ENCODE results near the gene TXNRD2.
"Not testable (repeated sequence)": the region's sequence is repeated elsewhere in the genome, so short reads cannot be mapped to it uniquely, and the experiment has no call there.

TXNRD2 gene

DNA sequence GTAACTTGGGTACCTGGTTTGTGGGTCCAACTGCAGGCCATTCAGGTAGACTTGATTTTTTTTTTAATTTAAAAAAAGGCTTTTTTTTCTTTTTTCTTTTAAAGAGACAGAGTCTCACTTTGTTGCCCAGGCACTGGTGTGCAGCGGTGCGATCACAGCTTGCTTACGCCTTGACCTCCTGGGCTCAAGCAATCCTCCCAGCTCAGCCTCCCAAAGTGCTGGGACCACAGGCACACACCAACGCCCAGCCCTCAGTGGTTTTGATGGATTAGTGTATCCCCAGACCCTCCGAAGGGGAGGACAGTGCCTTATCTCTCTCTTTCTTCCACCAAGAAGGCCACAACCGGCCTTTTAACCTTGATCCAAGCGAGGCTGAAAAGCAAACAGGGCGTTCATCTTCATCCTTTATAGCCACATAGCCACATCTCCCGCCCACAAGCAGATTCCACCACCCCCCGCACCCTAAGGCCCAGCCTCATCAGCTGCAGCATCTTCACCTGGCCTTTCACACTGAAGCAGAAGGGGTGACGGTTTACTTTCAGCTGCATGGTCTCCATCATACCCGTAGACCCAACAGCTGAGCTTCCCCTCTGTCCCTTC lies 17.6 kb downstream of the TXNRD2 start:
- no peak for DNase-seq (ENCODE audit: low read depth, low spot score)

DNA sequence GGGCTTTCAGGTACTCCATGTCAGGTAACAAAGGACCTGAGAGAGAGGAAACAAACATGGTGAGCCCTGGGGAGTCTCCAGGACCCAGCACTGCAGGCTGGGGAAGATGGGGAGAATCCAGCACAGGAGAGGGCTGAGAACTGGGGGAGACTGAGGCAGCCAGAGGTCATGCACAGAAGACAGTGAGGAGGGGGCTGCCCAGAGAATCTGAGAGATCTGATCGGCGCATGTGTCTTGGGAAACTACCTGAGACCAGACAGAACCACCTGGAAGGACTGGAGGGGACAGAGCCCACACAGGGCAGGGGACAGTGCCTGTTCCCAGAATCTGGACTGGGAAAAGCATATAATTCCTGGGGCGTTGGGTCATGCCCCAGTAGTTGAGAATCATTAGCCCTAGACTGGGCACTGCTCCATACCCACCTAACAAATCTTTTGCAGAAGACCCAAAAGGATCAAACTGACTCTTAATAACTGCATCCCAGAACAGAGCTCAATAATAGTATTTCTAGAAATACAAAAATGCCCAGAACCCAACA lies 20.0 kb downstream of the TXNRD2 start:
- no peak for DNase-seq (ENCODE audit: low read depth, low spot score)

DNA sequence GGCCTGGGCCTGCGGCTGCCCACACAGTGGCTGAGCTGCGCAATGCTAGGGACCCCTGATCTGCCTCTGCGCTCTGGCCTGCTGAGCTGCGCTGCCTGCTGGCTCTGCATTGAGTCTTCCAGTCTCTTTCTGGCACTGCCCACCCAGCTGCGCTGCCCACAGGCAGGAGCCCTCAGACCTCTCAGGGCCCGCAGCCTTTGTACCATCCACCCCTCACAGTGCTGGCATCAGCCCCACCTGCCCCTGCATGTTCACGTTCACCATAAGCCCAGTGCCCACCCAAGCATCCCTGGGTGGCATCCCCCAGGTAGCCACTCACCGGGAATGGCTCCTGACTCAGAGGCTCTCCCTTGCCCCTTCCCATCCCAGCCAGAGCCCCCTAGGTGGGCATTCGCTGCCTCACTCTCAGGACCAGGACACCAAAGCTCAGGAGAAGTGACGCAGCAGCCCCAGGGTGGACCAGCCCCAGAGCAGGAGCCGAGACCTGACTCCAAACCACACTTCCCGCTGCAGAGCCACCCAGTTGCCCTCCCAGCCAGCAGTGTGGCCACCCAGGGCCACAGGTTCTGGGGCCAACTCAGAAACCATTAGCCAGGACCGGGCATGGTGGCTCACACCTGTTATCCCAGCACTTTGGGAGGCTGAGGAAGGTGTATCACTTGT lies 21.8 kb downstream of the TXNRD2 start:
- no peak for DNase-seq (ENCODE audit: low read depth, low spot score)

DNA sequence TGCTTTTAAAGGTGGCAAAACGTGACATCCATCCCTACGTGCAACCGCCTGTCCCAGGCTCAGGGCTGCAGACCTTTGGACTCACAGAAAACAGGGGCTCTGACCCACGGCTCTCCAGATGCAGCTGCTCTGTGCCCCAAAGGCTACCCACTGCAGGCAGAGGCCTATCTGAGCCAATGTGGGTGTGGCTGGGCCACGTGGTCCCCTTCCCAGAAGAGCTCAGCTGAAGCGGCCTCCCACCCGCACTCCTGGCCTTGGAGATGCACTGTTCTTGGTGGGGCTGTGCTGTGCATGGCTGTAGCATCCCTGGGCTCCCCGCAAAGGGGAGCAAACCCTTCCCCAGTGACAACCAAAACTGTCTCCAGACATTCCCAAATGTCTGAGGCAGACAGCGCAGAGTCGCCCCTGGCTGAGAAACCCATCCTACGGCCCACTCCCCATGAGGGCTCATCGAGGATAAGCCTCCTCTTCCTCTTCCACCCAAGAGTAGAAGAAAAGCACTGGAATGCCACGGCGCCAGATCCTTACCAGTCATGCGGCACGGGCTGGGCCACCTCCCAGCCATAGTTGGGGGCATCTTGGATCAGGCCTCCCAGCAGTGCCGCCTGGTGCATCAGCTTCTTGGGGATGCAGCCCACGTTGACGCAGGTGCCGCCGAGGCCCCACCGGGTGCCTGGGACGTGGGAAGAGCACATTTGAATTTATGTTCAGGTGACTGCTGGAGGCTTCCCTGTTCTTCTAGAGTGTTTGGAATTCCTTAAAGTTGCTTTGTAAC lies 23.1 kb downstream of the TXNRD2 start:
- no peak for DNase-seq (ENCODE audit: low read depth, low spot score)

DNA sequence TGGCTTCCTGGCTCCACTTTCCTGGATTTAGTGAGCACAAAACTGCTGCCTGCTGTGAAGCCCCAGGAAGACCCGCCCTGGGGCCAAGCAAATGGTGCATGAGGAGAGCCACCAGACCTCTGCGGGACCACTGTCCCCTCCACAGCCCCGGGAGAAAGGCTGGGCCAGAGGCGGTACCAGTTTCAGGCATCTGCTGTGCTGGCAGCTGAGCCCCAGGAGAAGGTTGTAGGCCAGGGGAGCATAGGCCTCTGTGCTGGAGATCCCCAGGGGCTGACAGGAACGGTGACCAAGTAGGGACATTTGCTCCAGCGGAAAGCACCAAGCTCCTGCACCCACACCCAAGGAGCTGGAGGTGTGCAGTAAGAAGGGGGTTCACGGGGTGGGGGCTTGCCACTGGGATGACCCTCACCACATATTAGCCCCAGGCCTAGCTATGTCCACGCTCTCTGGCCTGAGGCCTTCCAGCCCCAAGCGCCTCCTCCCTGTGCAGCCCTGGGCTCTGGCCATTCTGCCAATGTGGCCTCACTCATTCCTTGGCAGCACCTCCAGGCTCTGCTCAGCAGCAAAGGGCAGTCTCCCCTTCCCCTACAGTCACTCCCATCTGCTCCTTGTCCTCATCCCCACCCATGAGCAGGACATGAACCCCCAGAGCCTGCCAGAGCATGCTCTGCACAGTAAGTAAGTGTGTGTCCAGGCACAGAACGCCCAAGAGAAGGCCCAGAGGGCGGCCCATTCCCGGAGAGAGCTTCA lies 24.1 kb downstream of the TXNRD2 start:
- DNase-seq (ENCODE audit: low read depth, low spot score): no peak

DNA sequence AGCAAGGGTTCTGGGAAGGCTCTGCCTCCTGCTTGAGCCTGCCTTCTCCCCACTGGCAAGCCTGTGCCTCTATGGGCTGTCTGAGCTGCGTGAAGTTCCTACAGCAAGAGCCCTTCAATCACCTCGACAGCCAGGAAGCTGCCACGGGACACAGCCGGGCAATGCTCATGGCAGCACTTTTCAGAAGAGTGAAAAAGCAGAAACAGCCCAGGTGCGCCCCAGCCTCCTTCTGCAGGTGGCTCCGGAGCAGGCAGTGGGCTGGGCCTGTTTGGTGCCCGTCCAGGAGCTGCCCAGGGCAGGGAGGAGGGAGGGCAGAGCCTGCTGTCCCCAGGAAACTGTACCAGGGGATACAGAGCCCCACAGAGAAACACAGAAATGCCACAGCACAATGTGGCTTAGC lies 24.7 kb downstream of the TXNRD2 start:
- DNase-seq (ENCODE audit: low read depth, low spot score): no peak

DNA sequence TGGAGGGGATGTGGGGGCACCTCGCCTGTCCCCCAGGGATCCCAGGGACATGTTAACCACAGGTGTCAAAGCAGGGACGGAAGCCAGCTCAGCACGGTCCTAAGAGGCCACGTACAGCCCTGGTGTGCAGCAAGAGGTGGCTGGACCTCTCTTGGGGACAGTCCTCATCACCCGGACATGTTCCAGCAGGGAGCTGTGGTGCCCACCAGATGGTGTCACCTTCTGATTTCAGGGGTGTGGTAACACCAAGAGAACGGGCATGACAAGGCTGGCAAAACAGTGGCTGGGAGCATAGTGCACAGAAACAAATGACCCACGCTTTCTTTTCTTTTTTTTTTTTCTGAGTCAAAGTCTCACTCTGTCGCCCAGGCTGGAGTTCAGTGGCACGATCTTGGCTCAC lies 25.6 kb downstream of the TXNRD2 start:
- no peak for DNase-seq (ENCODE audit: low read depth, low spot score)

DNA sequence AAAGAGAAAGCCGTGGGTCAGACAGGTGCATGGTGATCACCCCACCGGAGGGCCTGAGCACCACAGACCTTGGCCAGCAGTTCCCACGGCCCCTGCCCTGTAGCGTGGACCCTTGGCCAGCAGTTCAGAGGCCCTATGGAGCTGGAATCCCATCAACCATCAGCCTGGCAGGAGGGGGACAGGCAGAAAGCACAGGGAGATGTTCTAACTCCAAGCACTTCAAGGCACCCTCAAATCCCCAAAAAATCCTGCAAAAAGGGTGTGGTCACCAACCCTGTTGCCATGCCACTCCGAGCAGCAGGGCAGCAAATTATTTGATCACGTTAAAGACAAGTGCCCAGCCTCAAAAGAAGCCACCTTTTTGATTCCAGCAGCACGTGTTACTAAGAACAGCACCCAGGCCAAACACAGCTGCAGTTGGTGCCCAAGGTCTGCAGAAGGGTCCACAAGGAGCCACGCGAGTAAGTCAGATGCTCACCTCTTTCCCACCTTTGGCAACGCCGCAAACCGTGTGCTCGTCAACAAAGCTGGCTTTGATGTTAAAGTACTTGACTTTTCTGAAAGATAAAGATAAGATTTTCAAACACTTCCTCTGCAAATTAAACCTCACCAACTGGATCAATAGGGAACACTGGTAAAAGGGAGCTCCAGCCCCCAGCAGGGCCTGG lies 26.2 kb downstream of the TXNRD2 start:
- DNase-seq (ENCODE audit: low read depth, low spot score): no peak

DNA sequence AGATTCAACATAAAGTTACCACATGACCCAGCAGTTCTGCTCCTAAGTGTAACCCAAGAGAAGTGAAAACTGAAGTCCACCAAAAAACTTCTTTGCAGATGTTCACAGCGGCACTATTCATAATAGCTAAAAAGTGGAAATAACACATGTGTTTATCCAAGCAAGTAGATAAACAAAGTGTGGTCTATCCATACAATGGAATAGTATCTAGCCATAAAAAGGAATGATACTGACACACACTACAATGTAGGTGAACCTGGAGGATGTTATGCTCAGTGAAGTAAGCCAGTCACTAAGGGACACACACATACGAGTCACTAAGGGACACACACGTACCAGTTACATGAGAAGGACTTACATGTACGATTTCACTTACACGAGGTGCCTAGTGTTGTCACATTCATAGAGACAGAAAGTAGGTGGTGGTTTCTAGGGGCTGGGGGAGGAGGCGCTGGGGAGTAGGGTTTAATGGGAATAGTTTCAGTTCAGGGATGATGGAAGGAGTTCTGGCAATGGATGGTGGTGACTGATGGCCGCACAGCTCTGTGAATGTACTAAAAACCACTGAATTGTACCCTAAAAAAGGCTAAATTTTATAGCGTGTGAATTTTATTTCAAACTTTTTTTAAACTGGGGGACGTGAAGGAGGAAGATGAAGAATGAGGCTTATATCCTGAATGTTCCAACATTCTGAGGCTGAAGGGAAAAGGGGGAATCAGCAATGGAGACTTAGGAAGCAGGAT lies 27.2 kb downstream of the TXNRD2 start:
- DNase-seq (ENCODE audit: low read depth, low spot score): no peak

DNA sequence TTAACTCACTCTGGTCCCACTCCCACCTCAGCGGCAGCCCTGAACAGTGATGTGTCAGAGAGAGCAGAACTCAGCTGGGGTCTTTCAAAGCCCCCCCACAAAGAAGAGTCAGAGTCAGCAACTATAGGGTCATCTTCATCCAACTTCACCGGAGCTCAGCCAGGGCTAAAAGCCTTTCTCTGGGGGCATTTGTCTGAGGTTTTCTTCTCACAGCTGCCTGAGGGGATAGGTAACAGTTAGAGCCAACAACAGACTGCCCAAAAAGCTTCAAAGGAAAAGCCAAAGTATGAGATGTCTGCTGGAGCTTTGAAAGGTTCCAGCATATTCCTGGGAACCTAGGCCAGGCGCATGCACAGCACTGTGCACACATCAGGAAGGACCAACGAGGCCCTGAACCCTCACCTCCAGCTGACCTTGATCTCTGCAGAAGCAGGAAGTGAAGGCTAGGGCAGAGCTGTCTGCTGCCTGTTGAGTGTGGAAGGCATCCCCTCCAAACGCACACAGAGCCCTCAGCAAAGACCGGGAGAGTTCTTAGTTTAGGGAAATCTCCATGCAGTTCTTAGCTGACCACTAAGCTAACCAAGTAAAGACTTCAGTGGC lies 28.2 kb downstream of the TXNRD2 start:
- DNase-seq (ENCODE audit: low read depth, low spot score): no peak

DNA sequence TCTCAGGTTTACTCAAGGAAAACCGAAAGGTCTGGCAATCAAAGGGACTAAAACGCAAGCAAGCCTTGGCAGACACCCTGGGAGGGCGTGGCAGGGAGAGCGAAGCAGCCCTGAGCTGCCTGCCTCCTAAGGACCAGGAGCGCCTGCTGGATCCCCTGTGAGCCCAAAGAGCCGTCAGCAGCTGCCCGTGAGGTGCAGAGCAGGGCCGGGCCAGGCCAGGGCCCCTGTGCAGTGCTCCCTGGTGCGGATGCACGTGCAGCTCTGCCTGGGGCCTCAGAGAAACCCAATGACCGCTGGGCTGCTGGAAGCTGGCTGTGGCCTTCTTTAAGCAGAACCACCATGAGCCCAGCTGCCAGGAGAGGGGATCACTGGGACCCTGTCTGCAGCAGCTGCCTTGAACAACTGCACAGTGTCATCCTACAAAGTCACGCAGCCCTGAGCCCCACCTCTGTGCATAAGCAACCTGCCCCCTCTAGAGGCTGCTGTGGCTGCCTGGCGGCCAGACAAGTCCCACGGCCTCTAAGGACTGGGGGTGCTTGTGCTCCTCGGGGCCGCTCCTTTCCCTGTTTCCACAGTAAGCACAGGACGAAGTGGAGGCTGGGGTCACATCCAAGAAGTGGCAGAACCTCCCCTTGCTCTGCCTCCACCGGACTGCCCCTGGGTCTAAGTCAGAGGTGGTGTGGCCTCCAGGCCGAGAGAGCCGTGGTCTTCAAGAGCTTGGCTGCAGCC lies 29.2 kb downstream of the TXNRD2 start:
- no peak for DNase-seq (ENCODE audit: low read depth, low spot score)

DNA sequence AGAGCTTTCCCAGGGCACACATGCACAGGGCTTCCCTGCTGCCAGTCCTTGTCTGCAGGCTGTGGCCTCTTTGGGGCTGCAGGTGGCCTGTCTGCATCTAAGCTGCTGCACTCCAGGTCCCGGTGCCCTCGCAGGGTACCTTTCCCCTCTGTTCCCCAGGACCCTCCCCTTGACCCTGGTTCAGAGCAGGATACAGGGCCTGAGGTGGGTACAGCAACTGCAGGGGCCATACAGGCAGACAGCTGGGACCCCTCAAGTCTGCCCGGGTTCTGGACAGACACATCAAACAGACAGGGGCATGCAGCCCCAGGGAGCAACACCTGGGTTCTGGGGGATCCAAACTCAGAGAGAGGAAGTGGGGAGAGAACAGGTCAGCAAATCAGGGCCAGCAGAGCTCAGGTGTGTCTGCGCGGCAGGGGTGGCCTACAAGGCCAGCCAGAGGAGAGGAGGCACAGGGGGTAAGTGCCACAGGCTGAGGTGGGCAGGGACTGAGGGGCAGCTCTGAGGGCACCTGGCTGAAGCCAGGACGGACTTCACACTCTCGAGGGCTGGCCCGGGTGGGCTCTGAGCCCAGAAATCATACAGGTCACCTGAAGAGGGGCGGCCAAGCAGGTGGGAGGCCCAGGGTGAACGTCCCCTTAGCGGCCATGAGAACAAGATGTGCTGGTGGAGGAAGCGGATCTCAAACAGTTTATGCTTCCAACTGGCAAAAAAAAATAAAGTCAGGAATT lies 29.9 kb downstream of the TXNRD2 start:
- no peak for DNase-seq (ENCODE audit: low read depth, low spot score)

DNA sequence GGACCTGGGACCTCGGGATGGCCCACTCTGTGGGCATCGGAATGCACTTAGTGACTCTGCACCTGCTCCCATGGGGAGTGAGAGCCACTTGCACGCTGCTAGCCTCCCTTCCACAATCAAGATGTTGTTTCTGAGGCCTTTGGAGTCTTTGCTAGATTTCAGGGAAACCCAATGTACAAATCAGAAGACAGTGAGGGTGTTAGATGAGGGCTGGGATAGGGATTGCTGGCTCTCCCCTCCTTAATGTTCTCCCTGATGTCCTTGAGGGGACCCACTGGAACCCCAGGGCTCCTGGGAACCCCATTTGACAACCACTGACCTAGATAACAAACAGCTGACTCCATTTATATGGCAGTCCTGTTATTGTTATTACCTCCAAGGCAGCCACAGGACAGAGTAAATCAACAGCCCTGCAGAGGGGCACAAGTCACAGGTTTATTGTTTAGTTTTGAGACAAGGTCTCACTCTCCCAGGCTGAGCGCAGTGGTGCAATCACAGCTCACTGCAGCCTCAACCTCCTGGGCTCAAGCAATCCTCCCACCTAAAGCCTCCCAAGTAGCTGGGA lies 31.4 kb downstream of the TXNRD2 start:
- no peak for DNase-seq (ENCODE audit: low read depth, low spot score)

DNA sequence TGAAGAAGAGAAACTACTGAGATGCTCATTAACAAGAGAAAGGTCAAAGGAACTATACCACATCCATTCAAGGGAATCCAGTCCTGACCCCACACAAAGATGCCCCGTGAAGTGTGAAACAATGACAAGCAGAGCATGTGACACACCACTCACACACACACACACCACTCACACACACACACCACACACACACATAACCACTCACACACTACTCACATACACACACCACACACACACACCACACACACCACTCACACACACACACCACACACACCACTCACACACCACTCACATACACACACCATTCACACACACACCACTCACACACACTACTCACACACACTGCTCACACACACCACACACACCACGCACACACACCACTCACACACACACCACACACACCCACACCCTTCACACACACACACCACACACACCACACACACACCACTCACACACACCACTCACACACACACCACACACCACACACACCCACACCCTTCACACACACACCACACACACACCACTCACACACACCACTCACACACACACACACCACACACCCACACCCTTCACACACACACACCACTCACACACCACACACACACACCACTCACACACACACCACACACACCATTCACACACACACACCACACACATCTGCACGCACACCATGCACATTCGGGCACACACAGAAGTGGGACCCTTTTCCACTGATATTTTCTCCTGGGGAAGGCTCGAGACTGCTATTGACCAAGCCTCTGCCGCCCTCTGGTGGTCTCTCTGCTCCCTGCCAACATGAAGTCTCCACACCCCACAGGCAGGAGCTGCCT lies 32.1 kb downstream of the TXNRD2 start:
- peak; percentile 71 for DNase-seq (ENCODE audit: low read depth, low spot score)

DNA sequence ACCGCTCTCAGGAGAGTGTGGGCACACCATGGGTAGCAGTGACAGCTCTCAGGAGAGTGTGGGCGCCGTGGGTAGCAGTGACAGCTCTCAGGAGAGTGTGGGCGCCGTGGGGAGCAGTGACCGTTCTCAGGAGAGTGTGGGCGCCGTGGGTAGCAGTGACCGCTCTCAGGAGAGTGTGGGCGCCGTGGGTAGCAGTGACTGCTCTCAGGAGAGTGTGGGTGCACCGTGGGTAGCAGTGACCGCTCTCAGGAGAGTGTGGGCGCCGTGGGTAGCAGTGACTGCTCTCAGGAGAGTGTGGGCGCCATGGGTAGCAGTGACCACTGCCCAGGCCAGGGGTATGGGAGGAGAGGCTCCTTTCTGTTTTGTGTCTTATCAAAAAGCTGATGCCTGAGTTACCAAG lies 33.7 kb downstream of the TXNRD2 start:
- DNase-seq (ENCODE audit: low read depth, low spot score): not testable (repeated sequence)

DNA sequence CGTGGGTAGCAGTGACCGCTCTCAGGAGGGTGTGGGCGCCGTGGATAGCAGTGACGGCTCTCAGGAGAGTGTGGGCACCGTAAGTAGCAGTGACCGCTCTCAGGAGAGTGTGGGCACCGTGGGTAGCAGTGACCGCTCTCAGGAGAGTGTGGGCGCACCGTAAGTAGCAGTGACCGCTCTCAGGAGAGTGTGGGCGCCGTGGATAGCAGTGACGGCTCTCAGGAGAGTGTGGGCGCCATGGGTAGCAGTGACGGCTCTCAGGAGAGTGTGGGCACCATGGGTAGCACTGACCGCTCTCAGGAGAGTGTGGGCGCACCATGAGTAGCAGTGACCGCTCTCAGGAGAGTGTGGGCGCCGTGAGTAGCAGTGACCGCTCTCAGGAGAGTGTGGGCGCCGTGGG lies 34.8 kb downstream of the TXNRD2 start:
- not testable (repeated sequence) for DNase-seq (ENCODE audit: low read depth, low spot score)

DNA sequence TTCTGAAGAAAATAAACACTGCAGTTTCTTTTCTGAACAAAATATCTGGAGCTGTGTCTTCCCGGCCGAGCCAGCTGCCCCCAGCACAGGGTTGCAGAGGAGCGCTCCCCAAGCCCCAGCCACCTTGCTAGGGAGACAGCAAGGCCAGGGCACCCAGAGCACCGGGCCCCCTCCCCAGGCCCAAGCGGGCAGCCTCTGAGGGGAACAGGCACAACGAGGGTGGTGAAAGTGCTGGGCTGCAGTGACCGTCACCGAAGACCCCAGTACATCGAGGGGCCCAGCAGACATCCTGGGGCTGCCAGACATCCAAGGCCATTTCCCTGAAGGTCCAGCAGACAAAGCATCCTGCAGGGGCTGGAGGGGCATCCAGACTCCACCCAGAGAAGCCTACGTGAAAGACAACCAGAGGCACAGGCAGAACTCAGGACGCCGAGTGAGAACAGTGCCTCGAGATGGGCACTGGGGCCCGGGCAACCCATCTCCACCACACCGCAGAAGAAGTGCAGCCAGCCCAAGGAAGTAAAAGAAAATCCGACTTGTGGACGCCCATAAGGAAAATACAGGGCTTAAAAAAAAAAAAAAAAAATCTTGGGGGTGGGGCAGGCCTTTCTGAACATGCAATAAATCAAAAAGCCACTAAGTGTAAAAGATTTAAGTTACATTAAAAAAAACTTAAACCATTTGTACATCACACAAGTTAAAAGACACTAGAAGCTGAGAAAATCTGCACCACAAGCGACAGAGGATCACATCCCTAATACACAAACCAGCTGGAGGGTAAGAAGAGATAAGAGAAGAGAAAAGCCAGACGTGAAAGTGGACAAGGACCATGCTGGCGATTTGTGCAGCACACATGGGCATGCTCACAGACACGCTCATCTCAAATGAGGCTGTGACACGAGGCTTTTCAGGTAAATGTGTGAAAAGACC lies 36.0 kb downstream of the TXNRD2 start:
- no peak for DNase-seq (ENCODE audit: low read depth, low spot score)

Data from activated naive CD8-positive, alpha-beta T cell treated with anti-CD3 and anti-CD28 coated beads, Interleukin-2, amount 50 U/mL, for 16 hours (primary cell).